IMR-90 (cell line): Measurements from ENCODE around the gene CHCHD2. TPM values are rescaled to one million over a fixed set of nuclear protein-coding genes. Genes with fewer than 3 reads are reported as not detected.
"Not testable (repeated sequence)": the region's sequence is repeated elsewhere in the genome, so short reads cannot be mapped to it uniquely, and the experiment has no call there.

Experiments
- ATAC-seq: fragments of 200-7000 bp; cut with Tn5 transposase; 2 replicates; pipeline ENCODE4 v1.9.1; 2020; ENCODE audit warnings: low read depth, mild to moderate bottlenecking, moderate library complexity
- BruUV-seq: library from RNA; stranded (reverse); fragments of 400-500 nt; replicated peaks from 2 replicates; lab custom pipeline; 2021; lab: Mats Ljungman, UMichigan
- CTCF ChIA-PET: fragments of 300-600 bp; formaldehyde crosslinking; extraction: SDS; loops from one replicate; lab custom pipeline; 2021; ENCODE audit warnings: antibody characterized with exemption; lab: Yijun Ruan, JAX
- POLR2A ChIA-PET: fragments of 300-600 bp; sonication (Branson Sonifier 250); formaldehyde crosslinking; loops from one replicate; lab custom pipeline; 2022; ENCODE audit warnings: antibody characterized with exemption; ENCODE audit not compliant: unreplicated experiment; lab: Charles Lee
- DNase-seq: peaks from one replicate; pipeline ENCODE4 v3.0.0; 2013
- H2AFZ ChIP-seq: replicated peaks from 2 replicates; pipeline ENCODE3; 2013; ENCODE audit warnings: low read length, mild to moderate bottlenecking; ENCODE audit not compliant: poor library complexity
- H2AK5ac ChIP-seq: 2 replicates; pipeline ENCODE4 v1.6.1; 2013; ENCODE audit warnings: low read depth, low read length, inconsistent platforms
- H2AK9ac ChIP-seq: replicated peaks from 2 replicates; pipeline ENCODE3; 2013; ENCODE audit warnings: mild to moderate bottlenecking, low read depth, low read length, moderate library complexity; ENCODE audit not compliant: poor library complexity
- H2BK120ac ChIP-seq: 2 replicates; pipeline ENCODE4 v1.6.1; 2013; ENCODE audit warnings: low read depth, low read length, inconsistent platforms
- H2BK15ac ChIP-seq: 3 replicates; pipeline ENCODE4 v1.6.1; 2013; ENCODE audit warnings: low read depth, low read length, inconsistent platforms
- H2BK20ac ChIP-seq: 2 replicates; pipeline ENCODE4 v1.6.1; 2013; ENCODE audit warnings: low read depth, mild to moderate bottlenecking, inconsistent platforms, low read length, moderate library complexity
- H2BK5ac ChIP-seq: 2 replicates; pipeline ENCODE4 v1.6.1; 2013; ENCODE audit warnings: mild to moderate bottlenecking, low read depth, low read length, inconsistent platforms; ENCODE audit not compliant: poor library complexity, severe bottlenecking
- H3K14ac ChIP-seq: replicated peaks from 2 replicates; pipeline ENCODE4 v1.6.1; 2013; ENCODE audit warnings: low read depth, low read length, inconsistent platforms
- H3K18ac ChIP-seq: 2 replicates; pipeline ENCODE4 v1.6.1; 2013; ENCODE audit warnings: low read depth, low read length, control low read depth
- H3K23ac ChIP-seq: 2 replicates; pipeline ENCODE4 v1.6.1; 2013; ENCODE audit warnings: low read depth, low read length, inconsistent platforms
- H3K27ac ChIP-seq: 2 replicates; pipeline ENCODE4 v1.5.1; 2013; ENCODE audit warnings: mild to moderate bottlenecking, control low read depth, low read length; ENCODE audit not compliant: insufficient read depth
- H3K27me3 ChIP-seq: 2 replicates; pipeline ENCODE4 v1.6.1; 2013; ENCODE audit warnings: low read length; ENCODE audit not compliant: control insufficient read depth, insufficient read depth
- H3K36me3 ChIP-seq: 2 replicates; pipeline ENCODE4 v1.6.1; 2013; ENCODE audit warnings: low read length, mixed read lengths; ENCODE audit not compliant: control insufficient read depth, insufficient read depth
- H3K4ac ChIP-seq: 2 replicates; pipeline ENCODE4 v1.6.1; 2013; ENCODE audit warnings: low read depth, low read length, inconsistent platforms
- H3K4me1 ChIP-seq: 2 replicates; pipeline ENCODE4 v1.6.1; 2013; ENCODE audit warnings: low read length, mixed read lengths; ENCODE audit not compliant: control insufficient read depth, insufficient read depth
- H3K4me2 ChIP-seq: 2 replicates; pipeline ENCODE4 v1.6.1; 2013; ENCODE audit warnings: low read depth, mild to moderate bottlenecking, control low read depth, low read length, moderate library complexity
- H3K4me3 ChIP-seq: 2 replicates; pipeline ENCODE4 v1.5.1; 2013; ENCODE audit warnings: low read depth, mild to moderate bottlenecking, control low read depth, low read length, moderate library complexity; ENCODE audit not compliant: insufficient read depth
- H3K56ac ChIP-seq: 2 replicates; pipeline ENCODE4 v1.6.1; 2013; ENCODE audit warnings: low read length, inconsistent platforms; ENCODE audit not compliant: insufficient read depth; ENCODE audit errors: extremely low read depth
- H3K79me1 ChIP-seq, 2 experiments: 2 replicates each; pipeline ENCODE4 v1.6.1; 2013; ENCODE audit warnings: low read length in 2 of 2, inconsistent platforms in 1 of 2, low read depth in 1 of 2
- H3K9ac ChIP-seq: 2 replicates; pipeline ENCODE4 v1.6.1; 2013; ENCODE audit warnings: low read depth, low read length, control low read depth
- H3K9me1 ChIP-seq: 2 replicates; pipeline ENCODE4 v1.6.1; 2013; ENCODE audit warnings: low read length, inconsistent platforms; ENCODE audit not compliant: insufficient read depth
- H3K9me3 ChIP-seq: 2 replicates; pipeline ENCODE4 v1.6.1; 2013; ENCODE audit warnings: low read length; ENCODE audit not compliant: control insufficient read depth, insufficient read depth
- H4K20me1 ChIP-seq: 2 replicates; pipeline ENCODE4 v1.6.1; 2013; ENCODE audit warnings: low read length, inconsistent platforms; ENCODE audit not compliant: insufficient read depth
- H4K5ac ChIP-seq: 2 replicates; pipeline ENCODE4 v1.6.1; 2013; ENCODE audit warnings: mild to moderate bottlenecking, low read depth, low read length, control low read depth
- H4K8ac ChIP-seq, 2 experiments: 2 replicates each; pipeline ENCODE4 v1.6.1; 2013; ENCODE audit warnings: low read depth in 2 of 2, low read length in 2 of 2, control low read depth in 1 of 2, inconsistent platforms in 1 of 2
- H4K91ac ChIP-seq: 2 replicates; pipeline ENCODE4 v1.6.1; 2013; ENCODE audit warnings: low read depth, low read length, inconsistent platforms; ENCODE audit not compliant: insufficient read depth
- WGBS, 2 experiments: methylation state at CpG; one replicate each; pipeline versions ENCODE4 v1.1.5 to v1.1.7; 2013; ENCODE audit warnings: missing lambda C conversion rate in 2 of 2; ENCODE audit not compliant: insufficient read length in 1 of 2; ENCODE audit errors: extremely low coverage in 2 of 2; 5-methylcytosine and 5-hydroxymethylcytosine counted together
- dilution Hi-C: fragments of 300-500 bp; cut with HindIII; formaldehyde crosslinking; loops from one replicate; pipeline ENCODE4 v1.14.3; 2018; ENCODE audit warnings: low sequenced_read_pairs; ENCODE audit not compliant: unreplicated experiment
- in situ Hi-C: fragments of 300-500 bp; cut with MboI; formaldehyde crosslinking; loops from 3 replicates; pipeline ENCODE4 v1.14.3; 2019; ENCODE audit warnings: low sequenced_read_pairs, inconsistent platforms, mixed read lengths
- intact Hi-C: fragments of 100-400 bp; cut with micrococcal nuclease; formaldehyde crosslinking; loops from 2 replicates; pipeline ENCODE4 v1.10.0; 2022
- polyA plus RNA-seq, 3 experiments: library from polyadenylated mRNA; depleted of rRNA; stranded (reverse); fragments of >200 nt; gene quantifications; 2 replicates each; pipeline ENCODE4 v1.2.3, GENCODE V29; 2012; ENCODE audit warnings: low replicate concordance in 1 of 3
- total RNA-seq: library from RNA; depleted of rRNA; stranded (reverse); fragments of >200 nt; gene quantifications from 2 replicates; pipeline ENCODE4 v1.2.3, GENCODE V29; 2012

CHCHD2 gene
- total and polyA plus RNA-seq, 2 of the 4 experiments (the other 2 are of a cell fraction), result 423 to 522 TPM

DNA sequence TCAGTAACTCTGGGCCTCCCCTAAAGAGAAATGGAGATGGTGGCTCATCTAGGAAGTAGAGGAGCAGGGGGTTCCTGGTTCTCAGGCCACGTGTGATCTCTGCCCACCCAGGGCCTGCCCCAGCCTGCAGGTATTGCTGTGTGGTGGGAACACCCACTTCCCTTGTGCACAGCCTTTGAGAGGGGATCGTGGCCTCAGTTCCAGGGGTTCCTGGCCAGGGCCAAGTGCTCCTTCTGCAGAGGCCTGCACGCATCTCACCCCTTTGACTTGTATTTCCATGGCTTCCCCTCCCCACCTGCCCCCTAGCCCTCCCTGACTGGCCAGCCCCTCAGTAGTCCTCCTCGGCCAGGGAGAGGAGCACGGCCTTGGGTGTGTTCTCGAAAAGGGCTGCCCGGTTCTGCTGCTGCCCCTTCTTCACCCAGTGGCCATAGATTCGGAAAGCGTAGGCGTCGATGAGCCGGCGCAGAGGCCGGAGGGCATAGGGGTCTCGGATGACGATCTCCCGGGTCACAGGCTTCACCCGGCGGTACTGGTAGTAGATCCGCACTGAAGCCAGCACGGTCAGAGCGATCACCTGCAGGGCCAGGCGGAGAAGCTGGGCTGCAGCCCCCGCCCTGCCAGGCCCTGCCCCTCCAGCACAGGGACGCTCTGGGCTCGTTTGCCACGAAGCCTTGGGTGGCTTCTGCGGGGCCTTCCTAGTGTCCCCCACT lies 25.4 kb downstream of the CHCHD2 start:
- intact Hi-C loops, POLR2A ChIA-PET, H2AK9ac ChIP-seq, BruUV-seq, H3K9me1 ChIP-seq, H2BK20ac ChIP-seq, H2AFZ ChIP-seq, H2BK120ac ChIP-seq, H2AK5ac ChIP-seq, H3K27me3 ChIP-seq, H3K9me3 ChIP-seq, H3K23ac ChIP-seq, H3K14ac ChIP-seq, H4K5ac ChIP-seq, H3K4me1 ChIP-seq, ATAC-seq, H3K9ac ChIP-seq, H3K4me3 ChIP-seq, H2BK15ac ChIP-seq, H3K18ac ChIP-seq, CTCF ChIA-PET, H3K4me2 ChIP-seq, H3K4ac ChIP-seq, H3K27ac ChIP-seq, H4K20me1 ChIP-seq, H4K91ac ChIP-seq, H3K56ac ChIP-seq, H4K8ac ChIP-seq, DNase-seq, dilution Hi-C loops, H2BK5ac ChIP-seq, H3K79me1 ChIP-seq: not testable (repeated sequence)
- peaks cover 21% of the 10 kb centered on the region; the same call in 1 of the 2 replicates for H3K36me3 ChIP-seq
- in situ Hi-C loops, result loop anchor here (25.0 kb wide), 2 partner anchors 794 to 1319 kb away; partner anchors contain the start of gene SEC61G
- 96% methylated on average over 15 of the region's 28 CpGs; no CpG with 5 or more reads in 1 of the 2 experiments for WGBS, 2 experiments
